ENCODE results near the gene PAPSS1. TPM values are rescaled to one million over a fixed set of nuclear protein-coding genes. Genes with fewer than 3 reads are reported as not detected.
A peak's percentile ranks its signal among the peaks of the same experiment; 100 is the strongest.
"Not testable (repeated sequence)": the region's sequence is repeated elsewhere in the genome, so short reads cannot be mapped to it uniquely, and the experiment has no call there.

The PAPSS1 gene
- total RNA-seq, 1 donor from 2014 or later: 68.2 TPM

- no peaks in the 10 kb centered on the region for H3K36me3 ChIP-seq
- ATAC-seq (no peak), DNase-seq (no peak)
- no peak overlapping the region for H3K27ac ChIP-seq
- H3K9me3 ChIP-seq: no peaks in the 10 kb centered on the region
- H3K4me1 ChIP-seq: peaks cover 7% of the 10 kb centered on the region
- H3K27me3 ChIP-seq (ENCODE audit: low read depth): no peaks in the 10 kb centered on the region
- H3K4me3 ChIP-seq: no peak overlapping the region
- TF ChIP-seq CTCF (IDR thresholded peaks at IDR 0.05): no peak
- intact Hi-C loops (cut with DNase I): no loop called here
Measured at GRCh38 chr4:107737450-107737849, 17.4 kb upstream of the PAPSS1 start.

DNA sequence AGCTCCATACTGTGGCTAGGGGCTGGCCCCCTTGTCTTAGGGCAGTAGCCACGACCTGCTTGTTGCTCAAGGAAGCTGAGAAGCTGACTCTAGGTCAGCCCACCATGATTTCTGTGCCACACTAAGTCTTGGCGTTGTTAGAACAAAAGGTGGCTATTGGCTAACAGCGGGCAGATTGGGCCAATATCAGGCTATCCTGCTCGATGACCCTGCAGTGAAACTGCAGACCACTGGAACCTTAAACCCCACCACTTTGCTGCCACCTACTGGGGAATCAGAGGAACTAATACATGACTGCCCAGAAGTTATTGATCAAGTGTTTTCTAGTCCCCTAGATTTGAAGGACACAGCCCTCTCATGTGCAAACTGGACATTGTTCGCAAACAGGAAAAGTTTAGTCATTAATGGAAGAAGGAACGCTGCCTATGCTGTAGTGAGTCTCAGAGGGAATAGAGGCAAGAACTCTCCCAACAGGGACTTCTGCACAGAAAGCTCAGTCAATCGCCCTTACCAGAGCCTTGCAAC lies 17.0 kb upstream of the PAPSS1 start:
- H3K27me3 ChIP-seq (ENCODE audit: low read depth): no peaks in the 10 kb centered on the region
- no peaks in the 10 kb centered on the region for H3K36me3 ChIP-seq
- H3K9me3 ChIP-seq: no peaks in the 10 kb centered on the region
- no peak overlapping the region for H3K4me3 ChIP-seq
- peaks cover 7% of the 10 kb centered on the region for H3K4me1 ChIP-seq
- ATAC-seq (peak; percentile 70 to 80), DNase-seq (no peak)
- intact Hi-C loops (cut with DNase I): no loop called here
- no peak overlapping the region for H3K27ac ChIP-seq
- peak; percentile 74 for TF ChIP-seq CTCF (IDR thresholded peaks at IDR 0.05)

DNA sequence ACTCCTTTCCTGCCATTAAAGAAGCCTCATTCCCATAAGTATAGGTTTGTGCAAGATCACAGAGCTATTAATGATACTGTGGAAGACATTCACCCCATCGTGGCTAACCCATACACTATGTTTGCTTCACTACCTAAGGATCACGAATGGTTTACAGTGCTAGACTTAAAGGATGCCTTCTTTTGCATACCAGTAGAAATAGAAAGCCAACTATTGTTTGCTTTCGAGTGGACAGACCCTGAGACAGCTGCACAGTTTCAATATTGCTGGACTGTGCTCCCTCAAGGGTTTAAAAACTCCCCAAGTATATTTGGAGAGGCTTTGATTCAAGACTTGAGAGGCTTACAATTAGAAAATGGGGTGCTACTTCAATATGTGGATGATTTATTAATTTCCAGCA lies 16.0 kb upstream of the PAPSS1 start:
- intact Hi-C loops (cut with DNase I): no loop called here
- TF ChIP-seq CTCF (IDR thresholded peaks at IDR 0.05): no peak
- DNase-seq: no peak

DNA sequence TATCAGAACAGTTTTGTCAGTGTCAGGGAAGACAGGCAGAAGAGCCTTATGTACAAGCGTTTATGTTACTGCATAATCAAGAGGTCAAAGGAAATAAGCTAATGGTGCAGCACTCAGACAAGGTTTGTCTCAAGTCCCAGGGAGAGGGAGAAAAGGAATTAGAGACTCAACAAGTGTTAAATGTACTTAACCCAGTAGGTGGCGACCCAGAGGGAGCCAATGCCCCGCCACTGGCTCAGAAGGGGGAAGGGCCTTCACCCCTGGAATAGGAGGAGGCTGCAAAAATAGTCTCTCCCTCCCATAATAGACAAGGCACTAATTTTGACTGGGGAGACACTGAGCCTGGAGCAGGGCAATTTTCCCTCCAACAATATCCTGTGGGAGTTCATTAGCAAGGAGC lies 14.1 kb upstream of the PAPSS1 start:
- TF ChIP-seq CTCF (IDR thresholded peaks at IDR 0.05): no peak

More for the DNA sequence above, 16.0 kb upstream of the PAPSS1 start:
- no peaks in the 10 kb centered on the region for H3K27me3 ChIP-seq (ENCODE audit: low read depth)
- H3K4me3 ChIP-seq: no peak overlapping the region
- no peak for ATAC-seq
- no peaks in the 10 kb centered on the region for H3K9me3 ChIP-seq
- no peak overlapping the region for H3K27ac ChIP-seq
- peaks cover 6% of the 10 kb centered on the region for H3K4me1 ChIP-seq
- no peaks in the 10 kb centered on the region for H3K36me3 ChIP-seq

GRCh38 chr4:107733431-107733925 lies 13.4 kb upstream of the PAPSS1 start:
- no peaks in the 10 kb centered on the region for H3K27me3 ChIP-seq (ENCODE audit: low read depth)
- H3K9me3 ChIP-seq: no peaks in the 10 kb centered on the region
- H3K4me3 ChIP-seq: no peak overlapping the region
- TF ChIP-seq CTCF (IDR thresholded peaks at IDR 0.05): no peak
- no peak overlapping the region for H3K27ac ChIP-seq
- H3K36me3 ChIP-seq: no peaks in the 10 kb centered on the region
- DNase-seq (no peak), ATAC-seq (no peak)
- no peaks in the 10 kb centered on the region for H3K4me1 ChIP-seq
- intact Hi-C loops (cut with DNase I): no loop called here

More for the DNA sequence above, 14.1 kb upstream of the PAPSS1 start:
- no peaks in the 10 kb centered on the region for H3K9me3 ChIP-seq
- H3K27me3 ChIP-seq (ENCODE audit: low read depth): no peaks in the 10 kb centered on the region
- H3K27ac ChIP-seq: no peak overlapping the region
- no peak for DNase-seq
- no peaks in the 10 kb centered on the region for H3K36me3 ChIP-seq
- no peaks in the 10 kb centered on the region for H3K4me1 ChIP-seq
- intact Hi-C loops (cut with DNase I): no loop called here
- peak; percentile 47 to 48 for ATAC-seq
- no peak overlapping the region for H3K4me3 ChIP-seq

DNA sequence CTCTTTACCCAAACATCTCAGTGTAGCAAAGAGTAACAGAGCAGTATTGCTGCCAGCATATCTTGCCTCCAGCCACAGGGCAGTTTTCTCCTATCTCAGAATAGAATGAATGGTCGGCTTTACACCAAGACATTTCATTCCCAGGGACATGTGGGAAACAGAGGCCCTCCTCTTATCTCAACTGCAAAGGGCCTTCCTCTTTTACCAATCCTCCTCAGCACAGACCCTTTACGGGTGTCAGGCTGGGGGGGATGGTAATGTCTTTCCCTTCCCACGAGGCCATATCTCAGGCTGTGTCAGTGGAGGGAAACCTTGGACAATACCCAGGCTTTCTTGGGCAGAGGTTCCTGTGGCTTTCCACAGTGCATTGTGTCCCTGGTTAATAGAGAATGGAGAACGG lies 9.0 kb upstream of the PAPSS1 start:
- intact Hi-C loops (cut with DNase I); H3K9me3 ChIP-seq; ATAC-seq; DNase-seq; H3K27me3 ChIP-seq (ENCODE audit: low read depth); H3K36me3 ChIP-seq; H3K4me1 ChIP-seq; H3K4me3 ChIP-seq; H3K27ac ChIP-seq: not testable (repeated sequence)

GRCh38 chr4:107726131-107726925 lies 6.3 kb upstream of the PAPSS1 start:
- intact Hi-C loops (cut with DNase I); H3K36me3 ChIP-seq; H3K4me1 ChIP-seq; H3K27me3 ChIP-seq (ENCODE audit: low read depth); H3K9me3 ChIP-seq; DNase-seq; ATAC-seq; H3K4me3 ChIP-seq; H3K27ac ChIP-seq: not testable (repeated sequence)
